ENCODE measurements around the gene HEMK1. TPM values are rescaled to one million over a fixed set of nuclear protein-coding genes. Genes with fewer than 3 reads are reported as not detected.
A peak's percentile ranks its signal among the peaks of the same experiment; 100 is the strongest.

HEMK1 gene
- total RNA-seq, 4 donors from 2014 or later, result 4.8 to 8.3 (median 6.7) TPM

DNA sequence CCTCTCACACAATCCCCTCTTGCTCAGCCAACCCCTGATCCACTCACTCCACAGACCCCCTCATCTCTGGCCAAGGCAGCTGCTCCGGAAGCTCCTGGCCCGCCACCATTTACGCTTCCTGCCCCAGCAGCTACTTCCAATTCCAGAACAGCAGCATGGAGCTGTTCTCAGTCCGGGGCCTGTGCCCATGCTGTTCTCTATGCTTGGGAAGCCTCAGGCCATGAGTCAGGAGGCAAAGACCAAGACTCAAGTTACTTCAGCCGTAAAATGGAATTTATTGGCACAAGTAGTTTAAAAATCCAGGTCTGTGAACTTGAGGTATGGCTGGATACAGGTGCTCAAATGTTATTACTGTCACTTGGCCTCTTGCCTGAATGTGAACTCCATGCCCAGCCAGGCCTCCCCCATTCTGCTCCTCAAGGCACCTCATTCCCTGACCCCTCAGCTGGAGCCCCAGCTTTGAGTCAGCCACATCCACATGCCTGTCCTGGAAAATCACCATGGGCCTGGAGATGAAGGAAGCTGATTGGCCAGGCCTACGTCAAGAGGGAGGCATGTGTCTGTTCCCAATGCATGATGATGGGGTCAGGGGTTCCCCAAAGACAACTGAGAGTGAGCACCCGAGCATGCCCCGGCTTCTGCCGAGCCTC is 34.5 kb upstream of the HEMK1 start:
- DNase-seq (ENCODE audit: low spot score), result no peak
- no peak for TF ChIP-seq CTCF (IDR thresholded peaks at IDR 0.05)
- no peak for ATAC-seq (ENCODE audit: low FRiP score)

- no peak for ATAC-seq (ENCODE audit: low FRiP score)
- no peak for DNase-seq (ENCODE audit: low spot score)
- TF ChIP-seq CTCF (IDR thresholded peaks at IDR 0.05), result no peak
Measured at GRCh38 chr3:50536471-50537180, 32.7 kb upstream of the HEMK1 start.

- DNase-seq (ENCODE audit: low spot score) (no peak), ATAC-seq (ENCODE audit: low FRiP score) (no peak)
- TF ChIP-seq CTCF (IDR thresholded peaks at IDR 0.05), result no peak
Measured at GRCh38 chr3:50537421-50538129, 31.7 kb upstream of the HEMK1 start.

DNA sequence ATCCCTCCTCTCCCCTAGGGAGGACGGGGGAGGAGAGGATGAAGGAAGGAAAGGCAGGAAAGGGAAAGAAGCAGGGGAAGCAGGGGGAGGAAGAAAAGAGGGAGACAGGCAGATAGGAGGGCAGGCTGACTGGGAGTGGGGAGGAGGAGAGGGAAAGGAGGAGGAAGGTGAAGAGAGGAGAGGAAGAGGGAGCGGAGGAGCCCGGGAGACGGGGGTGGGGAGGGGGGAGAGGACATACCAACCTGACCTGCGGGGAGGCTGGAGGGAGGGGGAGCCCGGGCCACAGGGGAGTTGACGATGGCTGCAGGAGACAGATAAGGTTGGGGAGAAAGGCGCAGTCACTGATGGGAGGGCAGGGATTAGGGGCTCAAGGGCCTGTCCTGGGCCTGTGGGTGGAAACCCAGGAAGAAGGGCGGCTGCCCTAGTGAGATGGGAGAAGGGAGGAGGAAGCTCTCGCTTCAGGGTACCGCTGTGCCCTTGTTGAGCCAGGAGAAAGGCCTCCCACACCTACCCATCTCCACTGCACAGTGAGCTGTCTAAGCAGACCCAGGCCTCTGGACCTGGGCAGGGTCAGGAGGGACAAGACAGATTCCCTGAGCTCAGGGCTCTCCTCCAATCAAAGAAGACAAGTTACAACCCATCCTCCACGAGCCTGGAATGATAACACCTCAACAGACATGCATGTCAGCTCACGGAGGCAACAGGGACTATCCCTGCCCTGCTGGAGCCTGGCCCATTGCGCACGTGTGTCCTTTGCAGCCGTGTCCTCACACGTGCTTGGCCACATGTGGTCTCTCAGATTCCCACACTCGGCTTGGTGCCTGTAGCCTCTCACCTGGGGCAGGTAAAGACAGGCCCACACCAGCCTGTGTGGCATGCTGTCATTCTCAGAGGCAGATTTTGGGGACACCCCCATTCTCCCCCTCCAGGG is 29.7 kb upstream of the HEMK1 start:
- no peak for DNase-seq (ENCODE audit: low spot score)
- no peak for ATAC-seq (ENCODE audit: low FRiP score)
- TF ChIP-seq CTCF (IDR thresholded peaks at IDR 0.05), result no peak

- peak; percentile 79 for DNase-seq (ENCODE audit: low spot score)
- peak; percentile 51 for ATAC-seq (ENCODE audit: low FRiP score)
- TF ChIP-seq CTCF (IDR thresholded peaks at IDR 0.05), result peak in 1 of 3 donors; percentile 45
Measured at GRCh38 chr3:50542177-50543034, 26.9 kb upstream of the HEMK1 start.

GRCh38 chr3:50545781-50546180 is 23.5 kb upstream of the HEMK1 start:
- TF ChIP-seq CTCF (IDR thresholded peaks at IDR 0.05), result no peak
- DNase-seq (ENCODE audit: low spot score) (no peak), ATAC-seq (ENCODE audit: low FRiP score) (no peak)

Measured in omental fat pad (tissue), 4 donors.